IPS-15b (cell line): ENCODE results near the gene MEX3A.

ENCODE experiments used
- H3K27me3 ChIP-seq: one replicate; pipeline ENCODE4 v1.6.1; 2013; ENCODE audit warnings: low read length; ENCODE audit not compliant: control insufficient read depth, insufficient read depth
- H3K36me3 ChIP-seq: one replicate; pipeline ENCODE4 v1.6.1; 2013; ENCODE audit warnings: low read length; ENCODE audit not compliant: control insufficient read depth, insufficient read depth
- H3K4me1 ChIP-seq: one replicate; pipeline ENCODE4 v1.6.1; 2013; ENCODE audit warnings: mild to moderate bottlenecking, low read length; ENCODE audit not compliant: control insufficient read depth, insufficient read depth
- H3K4me3 ChIP-seq: one replicate; pipeline ENCODE4 v1.5.1; 2013; ENCODE audit warnings: low read depth, low read length
- H3K9ac ChIP-seq: one replicate; pipeline ENCODE4 v1.6.1; 2013; ENCODE audit warnings: low read depth, mild to moderate bottlenecking, low read length
- H3K9me3 ChIP-seq: one replicate; pipeline ENCODE4 v1.6.1; 2013; ENCODE audit warnings: mild to moderate bottlenecking, low read length; ENCODE audit not compliant: control insufficient read depth, insufficient read depth

MEX3A gene

DNA sequence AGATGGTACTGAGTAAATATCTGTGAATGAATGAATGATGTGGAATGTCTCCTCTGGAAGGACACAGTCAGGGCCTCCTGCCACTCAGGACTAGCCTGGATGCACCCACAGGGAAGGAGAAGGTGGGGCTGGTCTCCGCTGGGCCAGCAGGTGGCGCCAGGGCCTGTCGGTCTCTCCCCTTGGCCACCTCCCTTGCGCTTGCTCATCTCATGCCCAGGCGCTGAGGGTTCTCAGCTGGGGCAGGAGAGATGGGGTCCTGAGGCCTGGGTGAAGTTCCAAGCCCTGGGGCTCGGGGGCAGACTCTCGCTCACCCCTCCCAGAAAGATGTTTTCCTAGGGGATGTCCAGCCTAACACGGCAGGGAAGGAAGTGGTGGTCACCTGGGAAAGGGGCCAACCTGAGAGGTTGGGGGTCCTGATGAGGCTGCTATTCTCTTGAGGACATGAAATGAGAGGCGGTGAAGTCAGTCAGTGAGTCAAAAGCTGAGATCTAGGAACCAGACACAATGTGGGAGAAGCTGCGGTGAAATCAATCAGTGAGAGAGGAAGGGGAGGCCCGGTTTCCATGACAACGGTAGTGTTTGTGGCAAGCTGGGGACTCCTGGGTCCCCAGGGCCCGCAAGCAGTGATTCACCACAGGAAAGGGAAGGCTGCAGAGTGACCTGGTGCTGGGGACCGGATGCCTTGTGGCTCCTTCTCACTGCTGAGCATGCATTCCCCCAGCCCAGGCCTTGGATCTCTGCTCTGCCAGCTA, 14.6 kb upstream of the MEX3A start:
- Histone ChIP-seq H3K4me1 (peaks cover 6% of the 10 kb centered on the region), H3K27me3 (no peaks in the 10 kb centered on the region), H3K36me3 (no peaks in the 10 kb centered on the region), H3K9ac (no peak overlapping the region), H3K4me3 (no peak overlapping the region), H3K9me3 (no peaks in the 10 kb centered on the region)

DNA sequence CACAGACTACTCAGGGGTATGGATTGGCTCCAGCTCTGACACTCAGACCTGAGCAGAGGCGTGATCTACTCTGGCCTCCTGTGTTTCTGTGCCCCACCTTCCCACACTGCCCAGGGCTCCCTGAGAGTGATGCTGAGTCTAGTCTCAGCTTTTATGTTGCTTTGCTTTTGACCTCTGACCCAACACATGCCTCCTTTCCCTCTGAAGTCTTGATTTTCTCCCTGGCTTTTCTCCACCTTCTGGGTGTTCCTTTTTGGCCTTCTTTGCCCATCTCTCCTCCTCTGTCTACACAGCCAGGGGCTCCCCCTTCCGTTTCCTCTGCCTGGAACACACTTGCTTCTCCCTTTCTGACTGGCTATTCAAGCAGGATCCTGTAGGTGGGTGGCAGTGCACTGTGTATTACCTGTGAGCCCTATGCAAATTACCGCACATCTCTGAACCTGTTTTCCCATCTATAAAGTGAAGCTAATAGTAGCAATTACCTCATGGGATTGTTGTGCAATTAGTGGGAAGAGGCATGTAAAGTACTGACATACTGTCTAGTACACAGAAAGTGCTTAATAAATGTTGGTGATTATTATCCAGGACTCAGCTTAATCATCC, 13.7 kb upstream of the MEX3A start:
- no peaks in the 10 kb centered on the region for H3K9me3 ChIP-seq

DNA sequence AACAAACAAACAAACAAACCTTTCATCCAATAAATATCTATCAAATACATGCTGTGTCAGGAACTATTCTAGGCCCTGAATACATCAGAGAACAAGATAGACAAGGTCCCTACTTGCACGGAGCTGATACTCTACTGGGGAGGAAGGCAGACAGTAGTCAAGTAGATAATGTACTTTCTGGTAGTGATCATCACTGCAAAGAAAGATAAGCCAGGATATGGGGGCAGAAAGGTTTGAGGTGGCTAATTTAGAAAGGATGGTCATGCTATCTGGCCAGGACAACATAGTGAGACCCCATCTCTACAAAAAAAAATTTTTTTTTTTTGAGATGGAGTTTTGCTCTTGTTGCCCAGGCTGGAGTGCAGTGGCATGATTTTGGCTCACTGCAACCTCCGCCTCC, 9.3 kb upstream of the MEX3A start:
- H3K9ac ChIP-seq: no peak overlapping the region
- no peaks in the 10 kb centered on the region for H3K4me1 ChIP-seq
- H3K9me3 ChIP-seq: no peaks in the 10 kb centered on the region
- no peaks in the 10 kb centered on the region for H3K36me3 ChIP-seq
- H3K27me3 ChIP-seq: no peaks in the 10 kb centered on the region
- H3K4me3 ChIP-seq: no peak overlapping the region

More for the DNA sequence above, 13.7 kb upstream of the MEX3A start:
- no peak overlapping the region for H3K9ac ChIP-seq
- H3K27me3 ChIP-seq: no peaks in the 10 kb centered on the region
- H3K36me3 ChIP-seq: no peaks in the 10 kb centered on the region
- peaks cover 6% of the 10 kb centered on the region for H3K4me1 ChIP-seq
- no peak overlapping the region for H3K4me3 ChIP-seq

GRCh38 chr1:156090840-156091188, 8.5 kb upstream of the MEX3A start:
- Histone ChIP-seq H3K4me1 (peaks cover 5% of the 10 kb centered on the region), H3K4me3 (no peak overlapping the region), H3K9me3 (no peaks in the 10 kb centered on the region), H3K36me3 (no peaks in the 10 kb centered on the region), H3K9ac (no peak overlapping the region), H3K27me3 (no peaks in the 10 kb centered on the region)

GRCh38 chr1:156090138-156090839, 8.0 kb upstream of the MEX3A start:
- H3K4me3 ChIP-seq: no peak overlapping the region
- no peaks in the 10 kb centered on the region for H3K27me3 ChIP-seq
- no peaks in the 10 kb centered on the region for H3K9me3 ChIP-seq
- H3K4me1 ChIP-seq: peaks cover 5% of the 10 kb centered on the region
- no peaks in the 10 kb centered on the region for H3K36me3 ChIP-seq
- no peak overlapping the region for H3K9ac ChIP-seq

DNA sequence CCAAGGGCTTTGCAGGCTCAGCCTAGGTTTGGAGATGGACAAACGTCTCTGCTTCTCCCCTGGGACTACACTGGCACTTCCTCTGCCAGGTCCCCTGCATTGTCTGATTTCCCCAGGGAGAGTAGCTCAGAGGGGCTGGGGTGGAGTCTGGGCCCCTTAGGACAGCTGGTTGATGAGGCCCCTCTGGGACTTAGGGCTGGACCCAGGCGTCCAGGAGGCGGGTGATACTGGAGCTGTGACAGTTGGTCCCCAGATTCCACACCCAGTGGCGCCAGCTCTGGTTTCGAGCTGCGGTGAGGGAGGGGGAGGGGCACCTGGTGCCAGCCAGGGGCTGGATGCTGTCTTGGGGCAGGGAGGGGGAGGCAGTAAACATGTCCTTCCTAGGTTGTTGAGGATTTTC, 7.4 kb upstream of the MEX3A start:
- H3K4me1 ChIP-seq: peaks cover 9% of the 10 kb centered on the region
- H3K9me3 ChIP-seq: no peaks in the 10 kb centered on the region
- H3K9ac ChIP-seq: no peak overlapping the region

DNA sequence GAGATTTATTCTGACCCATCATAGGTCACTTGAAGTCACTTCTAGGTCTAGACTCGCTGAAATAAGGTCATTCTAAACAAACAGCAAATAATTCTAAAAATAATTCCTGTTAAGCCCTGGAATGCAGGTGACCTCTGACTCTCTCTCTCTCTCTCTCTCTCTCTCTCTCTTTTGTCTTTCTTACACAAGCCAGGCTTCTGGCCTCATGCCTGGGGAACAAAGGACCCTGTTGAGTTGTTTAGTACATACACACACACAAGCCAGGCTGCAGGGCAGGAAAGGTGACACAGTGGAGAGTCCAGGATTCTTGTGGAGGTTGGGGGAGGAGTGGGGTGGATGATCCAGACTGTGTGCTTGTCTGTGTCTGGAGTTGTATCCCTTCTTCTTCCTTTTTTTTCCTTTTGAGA, 4.0 kb upstream of the MEX3A start:
- no peaks in the 10 kb centered on the region for H3K9me3 ChIP-seq
- H3K4me1 ChIP-seq: peaks cover 14% of the 10 kb centered on the region
- no peaks in the 10 kb centered on the region for H3K27me3 ChIP-seq
- H3K9ac ChIP-seq: no peak overlapping the region
- H3K36me3 ChIP-seq: no peaks in the 10 kb centered on the region
- H3K4me3 ChIP-seq: no peak overlapping the region

More for the DNA sequence above, 7.4 kb upstream of the MEX3A start:
- Histone ChIP-seq H3K4me3 (no peak overlapping the region), H3K36me3 (no peaks in the 10 kb centered on the region), H3K27me3 (no peaks in the 10 kb centered on the region)

DNA sequence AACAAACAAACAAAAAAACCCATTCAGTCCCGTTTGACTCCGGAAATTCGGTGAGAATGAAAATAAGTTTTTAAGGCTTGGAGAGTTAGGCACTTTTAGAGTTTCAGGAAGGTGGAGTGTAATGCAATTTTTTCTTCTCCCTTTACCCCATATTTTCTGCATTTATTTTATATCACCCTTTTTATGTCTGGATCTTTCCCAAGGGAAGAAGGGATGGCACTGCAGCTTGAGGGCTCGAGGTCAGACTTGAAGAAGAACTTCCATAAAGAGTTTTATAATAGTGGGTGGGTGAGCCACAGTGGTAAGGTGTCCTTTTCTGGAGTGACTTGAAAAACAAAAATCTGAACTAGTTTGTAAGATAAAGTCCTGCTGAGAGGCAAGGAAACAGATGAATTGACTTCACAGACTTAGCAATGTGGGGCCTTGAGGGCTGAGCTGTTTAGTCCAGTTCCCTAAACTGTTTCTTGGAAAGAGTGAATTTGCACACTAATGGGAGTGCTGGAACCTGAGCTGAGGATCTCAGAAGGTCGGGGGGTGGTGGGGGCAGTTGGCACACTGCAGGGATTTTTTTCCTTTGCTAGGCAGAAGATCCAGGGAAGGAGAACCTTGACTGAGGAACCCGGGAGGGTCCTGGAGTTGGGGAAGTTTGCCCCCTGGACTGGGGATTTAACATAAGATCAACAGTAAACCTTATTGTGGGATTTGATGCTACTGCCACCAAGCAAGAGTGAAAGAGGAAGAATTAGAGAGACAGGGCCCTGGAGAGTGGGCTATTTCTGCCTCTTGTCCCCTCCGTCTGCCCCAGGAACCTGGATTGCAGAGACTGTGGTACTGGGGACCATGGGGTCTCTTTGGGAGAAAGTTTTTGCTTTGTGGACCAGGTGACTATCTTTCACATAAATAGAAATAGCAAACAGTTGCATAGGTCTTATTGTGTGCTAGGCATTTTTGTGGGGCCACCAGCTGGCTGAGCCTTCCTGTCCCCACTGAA, 1.8 kb upstream of the MEX3A start:
- Histone ChIP-seq H3K27me3 (peaks cover 7% of the 10 kb centered on the region), H3K9ac (no peak overlapping the region), H3K4me1 (peaks cover 16% of the 10 kb centered on the region), H3K9me3 (no peaks in the 10 kb centered on the region), H3K36me3 (no peaks in the 10 kb centered on the region), H3K4me3 (peak overlapping the region; percentile 66)

DNA sequence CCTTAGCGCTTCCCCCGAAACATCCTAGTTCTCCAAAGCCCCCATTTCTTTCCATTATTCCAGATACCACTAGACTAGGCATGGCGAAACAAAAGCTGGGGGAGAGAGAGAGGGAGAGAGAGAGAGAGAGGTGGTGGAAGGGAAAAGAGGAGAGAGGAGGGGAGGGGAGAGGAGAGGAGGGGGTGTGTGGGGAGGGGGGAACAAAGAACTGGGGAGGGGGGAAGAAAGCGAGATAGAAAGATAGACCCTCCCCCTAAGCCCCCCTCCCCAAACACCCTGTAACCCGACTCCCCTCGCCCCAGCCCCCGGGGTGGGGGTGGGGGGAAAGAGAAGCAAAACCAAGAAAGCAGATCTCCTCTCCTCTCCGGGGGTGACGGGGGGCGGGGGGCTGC, 352 bp downstream of the MEX3A start:
- H3K9me3 ChIP-seq: no peaks in the 10 kb centered on the region
- peaks cover 25% of the 10 kb centered on the region for H3K4me1 ChIP-seq
- peak overlapping the region; percentile 70 for H3K4me3 ChIP-seq
- H3K27me3 ChIP-seq: peaks cover 23% of the 10 kb centered on the region
- peaks cover 2% of the 10 kb centered on the region for H3K36me3 ChIP-seq
- H3K9ac ChIP-seq: no peak overlapping the region

DNA sequence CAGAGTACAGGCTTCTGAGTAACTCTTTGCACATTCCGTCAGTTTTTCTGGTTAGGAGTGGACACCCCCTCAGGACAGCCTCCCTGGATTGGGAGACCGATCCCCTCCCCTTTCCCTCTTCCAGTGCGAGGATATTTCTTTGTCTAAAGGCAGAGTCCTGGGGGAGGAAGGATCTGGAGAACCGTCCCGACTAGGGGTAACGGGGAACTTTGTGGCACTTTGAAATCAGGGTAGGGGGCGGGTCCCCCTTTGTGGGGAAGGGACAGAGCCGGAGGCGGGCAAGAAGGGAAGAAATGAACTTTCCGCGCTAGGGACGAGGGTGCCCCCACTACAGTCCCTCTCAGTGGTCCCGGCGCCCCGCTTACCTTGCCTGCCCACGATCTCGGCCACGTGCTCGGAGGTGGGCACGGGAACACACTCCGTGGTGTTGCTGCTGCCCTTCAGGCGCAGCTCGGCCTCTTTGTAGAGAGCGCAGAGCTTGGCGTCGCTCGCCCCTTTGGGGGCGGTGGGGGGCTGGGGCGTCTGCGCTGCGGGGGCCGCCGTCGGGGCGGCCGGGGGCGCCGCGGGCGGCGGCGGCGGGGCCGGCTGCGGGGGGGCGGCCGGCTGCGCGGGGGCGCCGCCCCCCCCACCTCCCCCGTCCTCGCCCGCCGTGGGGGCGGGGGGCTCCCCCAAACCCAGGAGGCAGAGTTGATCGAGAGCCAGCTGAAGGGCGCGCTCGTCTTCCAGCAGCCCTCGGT, 917 bp downstream of the MEX3A start:
- H3K4me1 ChIP-seq: peaks cover 23% of the 10 kb centered on the region
- H3K4me3 ChIP-seq: peak overlapping the region; percentile 94
- no peaks in the 10 kb centered on the region for H3K9me3 ChIP-seq
- peaks cover 6% of the 10 kb centered on the region for H3K36me3 ChIP-seq
- peaks cover 23% of the 10 kb centered on the region for H3K27me3 ChIP-seq
- H3K9ac ChIP-seq: peak overlapping the region; percentile 83

DNA sequence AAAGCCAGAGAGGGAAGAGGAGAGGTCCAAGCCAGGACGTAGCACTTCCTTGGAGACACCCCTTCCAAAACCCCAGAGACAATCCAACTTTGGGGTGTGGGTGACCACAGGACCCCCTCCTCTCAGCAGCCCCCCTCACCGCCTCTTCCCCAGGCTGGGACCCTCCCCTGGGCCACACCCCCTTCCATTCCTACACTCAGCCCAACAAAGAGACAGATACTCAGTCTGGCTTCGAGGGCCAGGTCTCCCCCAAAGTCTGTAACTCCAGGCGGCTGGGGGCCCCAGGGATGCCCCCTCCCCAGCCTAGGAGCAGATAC, 1.4 kb downstream of the MEX3A start:
- peaks cover 25% of the 10 kb centered on the region for H3K4me1 ChIP-seq
- peaks cover 6% of the 10 kb centered on the region for H3K36me3 ChIP-seq
- no peaks in the 10 kb centered on the region for H3K9me3 ChIP-seq
- H3K27me3 ChIP-seq: peaks cover 23% of the 10 kb centered on the region
- peak overlapping the region; percentile 94 for H3K4me3 ChIP-seq
- peak overlapping the region; percentile 83 for H3K9ac ChIP-seq
